ENCODE results near the gene ARFGEF2.

Gene ARFGEF2

DNA sequence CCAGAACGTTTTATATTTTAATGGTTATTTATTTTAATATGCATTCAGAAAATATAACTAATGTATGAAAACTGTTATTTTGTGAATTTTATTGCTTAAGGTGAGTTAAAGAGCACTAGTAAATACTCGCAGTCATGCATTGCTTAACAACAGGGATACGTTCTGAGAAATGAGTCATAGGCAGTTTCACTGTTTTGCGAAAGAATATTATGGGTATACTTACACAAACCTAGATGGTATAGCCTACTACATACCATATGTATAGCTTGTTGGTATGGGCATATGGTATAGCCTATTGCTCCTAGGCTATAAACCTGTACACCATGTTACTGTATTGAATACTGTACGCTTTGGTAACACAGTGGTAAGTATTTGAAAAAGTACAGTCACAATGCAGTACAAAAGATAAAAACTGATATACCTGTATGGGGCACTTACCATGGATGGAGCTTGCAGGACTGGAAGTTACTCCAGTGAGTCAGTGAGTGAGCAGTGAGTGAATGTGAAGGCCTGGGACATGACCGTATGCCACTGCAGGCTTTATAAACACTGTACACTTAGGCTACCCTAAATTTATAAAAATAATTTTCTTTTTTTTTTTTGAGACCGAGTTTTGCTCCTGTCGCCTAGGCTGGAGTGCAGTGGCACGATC lies 38.5 kb downstream of the ARFGEF2 start:
- Histone ChIP-seq H3K9ac (ENCODE audit: low read length) (no peak overlapping the region), H3K27ac (ENCODE audit: low read depth, low read length) (no peak overlapping the region), H3K27me3 (ENCODE audit: insufficient read depth, low read length, poor library complexity) (no peaks in the 10 kb centered on the region), H3K4me3 (ENCODE audit: low read length) (no peak overlapping the region), H3K79me2 (ENCODE audit: control insufficient read depth, insufficient read depth, low read length) (no peaks in the 10 kb centered on the region), H2BK5ac (ENCODE audit: low read length) (no peak overlapping the region), H4K8ac (ENCODE audit: low read depth, low read length) (no peak overlapping the region), H3K4ac (ENCODE audit: low read depth, low read length) (no peak overlapping the region), H3K18ac (ENCODE audit: low read length) (no peak overlapping the region), H4K5ac (ENCODE audit: low read length) (no peak overlapping the region), H3K4me1 (ENCODE audit: control insufficient read depth, low read depth, low read length) (no peaks in the 10 kb centered on the region), H2BK120ac (ENCODE audit: low read depth, low read length) (no peak overlapping the region), H3K36me3 (ENCODE audit: control insufficient read depth, insufficient read depth, low read length) (peaks cover 3% of the 10 kb centered on the region), H3K79me1 (ENCODE audit: low read length) (no peaks in the 10 kb centered on the region), H3K4me2 (ENCODE audit: low read length) (no peak overlapping the region), H3K56ac (ENCODE audit: low read length) (no peak overlapping the region), H2AK5ac (ENCODE audit: low read length) (no peak overlapping the region), H3K23ac (ENCODE audit: low read length) (no peak overlapping the region), H2BK15ac (replicated peaks; ENCODE audit: low read depth) (no peak overlapping the region)
- WGBS (ENCODE audit: extremely low coverage, insufficient coverage, low lambda C conversion rate), result no CpG with 5 or more reads among the region's 9 CpGs
- no peak for DNase-seq

DNA sequence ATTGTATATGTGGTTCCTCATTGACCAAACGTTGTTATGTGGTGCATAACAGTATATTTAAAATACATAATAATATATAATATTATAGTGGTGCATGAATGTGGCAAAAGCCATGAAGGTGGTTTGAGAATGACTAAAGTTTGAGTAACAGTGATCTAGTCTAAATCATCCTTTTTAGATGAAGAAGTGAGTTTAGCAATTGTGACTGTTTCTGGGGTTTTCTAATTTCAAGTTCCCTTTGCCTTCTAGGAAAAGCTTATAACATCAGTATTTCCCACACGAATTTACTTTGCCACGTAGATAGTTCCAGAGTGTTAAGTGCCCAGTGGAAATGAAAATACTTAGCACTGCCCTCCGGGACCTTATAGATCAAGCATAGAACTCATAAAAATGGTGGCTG lies 40.9 kb downstream of the ARFGEF2 start:
- Histone ChIP-seq H3K23ac (ENCODE audit: low read length) (no peak overlapping the region), H3K27me3 (ENCODE audit: insufficient read depth, low read length, poor library complexity) (no peaks in the 10 kb centered on the region), H4K8ac (ENCODE audit: low read depth, low read length) (no peak overlapping the region), H2BK15ac (replicated peaks; ENCODE audit: low read depth) (no peak overlapping the region), H3K18ac (ENCODE audit: low read length) (no peak overlapping the region), H3K27ac (ENCODE audit: low read depth, low read length) (no peak overlapping the region), H2BK5ac (ENCODE audit: low read length) (no peak overlapping the region), H2AK5ac (ENCODE audit: low read length) (no peak overlapping the region), H3K79me1 (ENCODE audit: low read length) (no peaks in the 10 kb centered on the region), H3K4me1 (ENCODE audit: control insufficient read depth, low read depth, low read length) (no peaks in the 10 kb centered on the region), H4K5ac (ENCODE audit: low read length) (no peak overlapping the region), H3K4me2 (ENCODE audit: low read length) (no peak overlapping the region), H3K36me3 (ENCODE audit: control insufficient read depth, insufficient read depth, low read length) (peaks cover 2% of the 10 kb centered on the region), H3K4ac (ENCODE audit: low read depth, low read length) (no peak overlapping the region), H3K9ac (ENCODE audit: low read length) (no peak overlapping the region), H2BK120ac (ENCODE audit: low read depth, low read length) (no peak overlapping the region), H3K56ac (ENCODE audit: low read length) (no peak overlapping the region), H3K79me2 (ENCODE audit: control insufficient read depth, insufficient read depth, low read length) (no peaks in the 10 kb centered on the region), H3K4me3 (ENCODE audit: low read length) (no peak overlapping the region)
- WGBS (ENCODE audit: extremely low coverage, insufficient coverage, low lambda C conversion rate), result no CpG with 5 or more reads among the region's 4 CpGs
- no peak for DNase-seq

DNA sequence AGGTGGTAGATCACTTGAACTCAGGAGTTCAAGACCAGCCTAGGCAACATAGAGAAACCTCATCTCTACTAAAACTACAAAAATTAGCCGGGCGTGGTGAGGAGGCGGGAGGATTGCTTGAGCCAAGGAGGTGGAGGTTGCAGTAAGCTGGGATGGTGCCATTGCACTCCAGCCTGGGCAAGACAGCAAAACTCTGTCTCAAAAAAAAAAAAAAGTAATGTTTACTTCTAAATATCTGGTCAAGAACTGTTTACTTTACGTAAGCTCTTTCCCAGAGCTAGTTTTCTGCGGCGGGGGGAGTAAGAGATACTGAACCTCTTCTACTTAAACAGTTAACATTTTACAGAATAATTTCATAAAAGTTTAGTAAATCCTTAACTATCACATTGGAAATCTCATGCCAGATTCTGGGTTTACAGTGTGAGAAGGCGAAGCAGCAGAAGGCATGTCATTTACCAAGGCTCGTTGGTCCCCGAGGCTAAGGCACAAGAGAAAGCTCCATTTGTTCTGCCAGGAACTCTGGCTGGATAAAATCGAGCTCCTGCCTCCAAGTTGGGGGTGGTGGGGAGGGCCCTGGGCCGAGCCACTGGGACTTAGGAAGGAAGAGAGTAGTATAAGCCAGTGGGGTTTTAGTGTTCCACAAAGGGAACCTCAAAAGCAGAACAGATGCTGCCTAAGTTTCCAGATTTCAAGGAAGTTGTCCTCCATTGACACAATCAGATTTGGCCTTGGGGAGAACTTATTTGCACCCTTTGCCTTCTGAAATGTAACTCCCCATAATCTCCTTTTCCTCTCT lies 41.7 kb downstream of the ARFGEF2 start:
- Histone ChIP-seq H2AK5ac (ENCODE audit: low read length) (no peak overlapping the region), H3K4me1 (ENCODE audit: control insufficient read depth, low read depth, low read length) (no peaks in the 10 kb centered on the region), H3K9ac (ENCODE audit: low read length) (no peak overlapping the region), H2BK15ac (replicated peaks; ENCODE audit: low read depth) (no peak overlapping the region), H4K8ac (ENCODE audit: low read depth, low read length) (no peak overlapping the region), H3K79me2 (ENCODE audit: control insufficient read depth, insufficient read depth, low read length) (no peaks in the 10 kb centered on the region), H3K56ac (ENCODE audit: low read length) (no peak overlapping the region), H3K18ac (ENCODE audit: low read length) (no peak overlapping the region), H3K27ac (ENCODE audit: low read depth, low read length) (no peak overlapping the region), H2BK5ac (ENCODE audit: low read length) (no peak overlapping the region), H3K27me3 (ENCODE audit: insufficient read depth, low read length, poor library complexity) (no peaks in the 10 kb centered on the region), H3K4ac (ENCODE audit: low read depth, low read length) (no peak overlapping the region), H3K4me3 (ENCODE audit: low read length) (no peak overlapping the region), H3K36me3 (ENCODE audit: control insufficient read depth, insufficient read depth, low read length) (peaks cover 2% of the 10 kb centered on the region), H3K4me2 (ENCODE audit: low read length) (no peak overlapping the region), H4K5ac (ENCODE audit: low read length) (no peak overlapping the region), H3K79me1 (ENCODE audit: low read length) (no peaks in the 10 kb centered on the region), H2BK120ac (ENCODE audit: low read depth, low read length) (no peak overlapping the region), H3K23ac (ENCODE audit: low read length) (no peak overlapping the region)
- no CpG with 5 or more reads among the region's 11 CpGs for WGBS (ENCODE audit: extremely low coverage, insufficient coverage, low lambda C conversion rate)
- DNase-seq, result no peak

DNA sequence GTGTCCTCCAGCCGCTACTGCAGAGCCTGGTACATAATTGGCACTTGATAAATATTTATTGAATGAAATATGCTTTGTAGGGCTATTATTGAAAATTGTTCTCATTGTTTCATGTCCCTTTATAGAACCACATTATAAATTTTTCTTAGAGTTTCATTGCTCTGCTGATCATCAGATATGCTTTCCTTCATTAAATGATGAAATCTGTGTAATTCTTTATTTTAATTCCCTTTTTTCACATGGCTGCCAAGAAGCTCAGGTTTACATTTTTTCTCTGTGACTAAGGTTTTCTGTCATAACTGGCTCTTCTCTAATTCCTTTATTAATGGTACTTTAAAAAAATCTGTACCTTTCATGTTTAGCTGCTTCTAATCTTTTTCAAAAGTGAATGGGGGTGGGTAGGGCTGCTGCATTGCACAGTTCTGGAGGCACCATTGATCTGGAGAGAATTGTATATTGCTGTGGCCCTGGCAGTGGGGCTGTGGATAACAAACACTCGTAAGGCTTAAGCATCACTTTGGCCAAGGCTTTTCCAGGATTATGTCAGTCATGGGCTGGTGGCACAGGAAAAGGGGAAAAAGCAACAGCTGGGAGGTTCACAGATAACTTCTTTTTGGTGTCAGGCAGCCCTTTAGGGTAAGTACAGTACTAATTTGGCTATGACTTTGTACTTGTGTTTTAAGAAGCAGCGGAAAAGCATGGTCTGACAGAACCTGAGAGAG lies 43.8 kb downstream of the ARFGEF2 start:
- no peak overlapping the region for H4K5ac ChIP-seq (ENCODE audit: low read length)
- no peaks in the 10 kb centered on the region for H3K79me2 ChIP-seq (ENCODE audit: control insufficient read depth, insufficient read depth, low read length)
- no peaks in the 10 kb centered on the region for H3K27me3 ChIP-seq (ENCODE audit: insufficient read depth, low read length, poor library complexity)
- no peaks in the 10 kb centered on the region for H3K4me1 ChIP-seq (ENCODE audit: control insufficient read depth, low read depth, low read length)
- no peak overlapping the region for H2BK5ac ChIP-seq (ENCODE audit: low read length)
- no peak overlapping the region for H3K9ac ChIP-seq (ENCODE audit: low read length)
- H2BK15ac ChIP-seq (replicated peaks; ENCODE audit: low read depth), result no peak overlapping the region
- no peak overlapping the region for H3K27ac ChIP-seq (ENCODE audit: low read depth, low read length)
- no peak overlapping the region for H3K18ac ChIP-seq (ENCODE audit: low read length)
- no peak overlapping the region for H3K4ac ChIP-seq (ENCODE audit: low read depth, low read length)
- DNase-seq, result no peak
- no peak overlapping the region for H3K4me3 ChIP-seq (ENCODE audit: low read length)
- no peak overlapping the region for H3K56ac ChIP-seq (ENCODE audit: low read length)
- H3K23ac ChIP-seq (ENCODE audit: low read length), result no peak overlapping the region
- no peak overlapping the region for H2AK5ac ChIP-seq (ENCODE audit: low read length)
- H3K36me3 ChIP-seq (ENCODE audit: control insufficient read depth, insufficient read depth, low read length), result peaks cover 5% of the 10 kb centered on the region
- no CpG with 5 or more reads among the region's 3 CpGs for WGBS (ENCODE audit: extremely low coverage, insufficient coverage, low lambda C conversion rate)
- H2BK120ac ChIP-seq (ENCODE audit: low read depth, low read length), result no peak overlapping the region
- no peaks in the 10 kb centered on the region for H3K79me1 ChIP-seq (ENCODE audit: low read length)
- no peak overlapping the region for H3K4me2 ChIP-seq (ENCODE audit: low read length)
- no peak overlapping the region for H4K8ac ChIP-seq (ENCODE audit: low read depth, low read length)

DNA sequence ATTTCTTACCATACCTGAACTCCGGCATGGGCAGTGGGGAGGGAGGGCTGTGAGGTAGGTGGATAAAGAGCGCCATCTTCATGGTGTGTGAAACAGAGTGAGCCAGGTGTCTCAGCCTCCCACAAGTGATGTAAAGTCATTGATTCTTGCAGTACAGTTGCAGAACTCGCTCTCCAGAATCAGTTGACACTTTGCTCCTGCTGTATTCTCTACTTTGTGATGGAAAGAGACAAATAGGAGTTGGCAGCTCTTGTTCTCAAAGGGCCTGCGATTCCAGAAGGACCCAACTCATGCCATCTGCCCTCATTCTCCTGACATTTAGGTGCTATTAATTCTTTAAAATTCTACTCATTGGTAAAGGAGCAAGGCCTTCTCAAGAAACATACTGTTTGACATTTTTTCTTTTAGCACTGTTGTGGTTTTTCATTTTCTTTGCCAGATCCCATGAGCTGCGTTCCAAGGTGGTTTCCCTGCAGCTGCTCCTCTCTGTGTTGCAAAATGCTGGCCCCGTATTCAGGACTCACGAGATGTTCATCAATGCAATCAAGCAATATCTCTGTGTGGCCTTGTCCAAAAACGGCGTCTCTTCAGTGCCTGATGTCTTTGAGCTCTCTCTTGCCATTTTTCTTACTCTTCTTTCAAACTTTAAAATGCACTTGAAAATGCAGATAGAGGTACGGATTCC lies 49.3 kb downstream of the ARFGEF2 start:
- no peak overlapping the region for H2AK5ac ChIP-seq (ENCODE audit: low read length)
- H3K4me1 ChIP-seq (ENCODE audit: control insufficient read depth, low read depth, low read length), result no peaks in the 10 kb centered on the region
- H3K23ac ChIP-seq (ENCODE audit: low read length), result no peak overlapping the region
- no peak overlapping the region for H4K5ac ChIP-seq (ENCODE audit: low read length)
- peak; percentile 4 for DNase-seq
- no peak overlapping the region for H3K9ac ChIP-seq (ENCODE audit: low read length)
- H3K27me3 ChIP-seq (ENCODE audit: insufficient read depth, low read length, poor library complexity), result no peaks in the 10 kb centered on the region
- no peak overlapping the region for H3K4ac ChIP-seq (ENCODE audit: low read depth, low read length)
- H2BK120ac ChIP-seq (ENCODE audit: low read depth, low read length), result no peak overlapping the region
- no peaks in the 10 kb centered on the region for H3K79me2 ChIP-seq (ENCODE audit: control insufficient read depth, insufficient read depth, low read length)
- H3K79me1 ChIP-seq (ENCODE audit: low read length), result no peaks in the 10 kb centered on the region
- H3K27ac ChIP-seq (ENCODE audit: low read depth, low read length), result no peak overlapping the region
- no peak overlapping the region for H3K4me2 ChIP-seq (ENCODE audit: low read length)
- H2BK5ac ChIP-seq (ENCODE audit: low read length), result no peak overlapping the region
- no CpG with 5 or more reads among the region's 10 CpGs for WGBS (ENCODE audit: extremely low coverage, insufficient coverage, low lambda C conversion rate)
- H3K4me3 ChIP-seq (ENCODE audit: low read length), result no peak overlapping the region
- no peak overlapping the region for H3K18ac ChIP-seq (ENCODE audit: low read length)
- no peak overlapping the region for H2BK15ac ChIP-seq (replicated peaks; ENCODE audit: low read depth)
- no peak overlapping the region for H3K56ac ChIP-seq (ENCODE audit: low read length)
- no peak overlapping the region for H4K8ac ChIP-seq (ENCODE audit: low read depth, low read length)
- peaks cover 4% of the 10 kb centered on the region for H3K36me3 ChIP-seq (ENCODE audit: control insufficient read depth, insufficient read depth, low read length)

Measured in mesendoderm (in vitro differentiated cells).